Stomach (tissue), 9 donors: ENCODE results near the gene GPC6. TPM values are rescaled to one million over a fixed set of nuclear protein-coding genes. Genes with fewer than 3 reads are reported as not detected.
"Not testable (repeated sequence)": the region's sequence is repeated elsewhere in the genome, so short reads cannot be mapped to it uniquely, and the experiment has no call there.

ENCODE experiments used
- DNase-seq, 2 donors: peaks; one replicate each; pipeline versions ENCODE4 v3.0.0 to v3.0.0-alpha.2; 2013 to 2019
- H3K27ac ChIP-seq, 5 donors: fragments of 200-600 bp in 4 of 5; sonication (generic) in 4 of 5; one replicate each; pipeline ENCODE4 v1.5.1; 2013 to 2019; ENCODE audit warnings: mild to moderate bottlenecking in 1 of 5, moderate library complexity in 1 of 5
- H3K27me3 ChIP-seq, 3 donors: fragments of 200-600 bp; sonication (generic); one replicate each; pipeline ENCODE4 v1.5.1; 2017 to 2019; ENCODE audit warnings: mixed run types in 1 of 3
- H3K36me3 ChIP-seq, 4 donors: fragments of 200-600 bp; sonication (generic); 1 replicate in 3 of 4; 2 replicates in 1 of 4; pipeline ENCODE4 v1.5.1; 2016 to 2019
- H3K4me1 ChIP-seq, 4 donors: fragments of 200-600 bp; sonication (generic); one replicate each; pipeline ENCODE4 v1.5.1; 2016 to 2019
- H3K4me3 ChIP-seq, 4 donors: fragments of 200-600 bp; sonication (generic) in 3 of 4; one replicate each; pipeline ENCODE4 v1.5.1; 2016 to 2019; ENCODE audit warnings: mild to moderate bottlenecking in 1 of 4
- H3K9me3 ChIP-seq, 4 donors: fragments of 200-600 bp; sonication (generic); one replicate each; pipeline ENCODE4 v1.5.1; 2016 to 2019
- CTCF ChIP-seq, 7 experiments: fragments of 450-650 bp in 4 of 7; fragments of 200-600 bp in 3 of 7; sonication (generic) in 3 of 7; IDR thresholded peaks; one replicate each; pipeline ENCODE4 v1.5.1; 2016 to 2019; ENCODE audit warnings: antibody characterized with exemption in 7 of 7, control low read depth in 2 of 7, mild to moderate bottlenecking in 1 of 7
- EP300 ChIP-seq: sonication (generic); formaldehyde crosslinking; IDR thresholded peaks from one replicate; pipeline ENCODE4 v1.6.1; 2017; ENCODE audit warnings: antibody characterized with exemption
- POLR2A ChIP-seq, 4 donors: fragments of 450-650 bp; IDR thresholded peaks; one replicate each; pipeline ENCODE4 v1.6.1; 2016; ENCODE audit warnings: antibody characterized with exemption in 4 of 4, control low read depth in 2 of 4, mild to moderate bottlenecking in 1 of 4, moderate library complexity in 1 of 4
- POLR2AphosphoS5 ChIP-seq, 3 donors: sonication (generic); formaldehyde crosslinking; IDR thresholded peaks; one replicate each; pipeline ENCODE4 v1.6.1; 2016; ENCODE audit warnings: antibody characterized with exemption in 3 of 3
- WGBS, 5 donors: extraction: QIAGEN DNeasy Blood & Tissue Kit in 3 of 5; methylation state at CpG; one replicate each; pipeline versions ENCODE4 v1.1.5 to v1.1.7; 2013 to 2018; 5-methylcytosine and 5-hydroxymethylcytosine counted together
- intact Hi-C: fragments of 100-400 bp; cut with DNase I; formaldehyde crosslinking; loops from one replicate; pipeline ENCODE4 v1.15.1; 2023; ENCODE audit warnings: low total_unique reads
- polyA plus RNA-seq, 3 donors: library from polyadenylated mRNA; stranded (reverse); fragments of 200-250 nt; gene quantifications; one replicate each; pipeline ENCODE4 v1.2.3, GENCODE V29; 2013
- total RNA-seq, 5 donors: library from RNA; depleted of rRNA; stranded (reverse); fragments of >200 nt; gene quantifications; one replicate each; pipeline versions ENCODE4 v1.1.0 to v1.2.3, GENCODE V29; 2014 to 2016
- donor health status: healthy with polysubstance abuse.
- donor health status: Bipolar disorder and iron deficiency.
- donor health status: healthy.

The GPC6 gene
- total and polyA plus RNA-seq, 8 donors = 0.70 to 52.7 (median 5.6) TPM

DNA sequence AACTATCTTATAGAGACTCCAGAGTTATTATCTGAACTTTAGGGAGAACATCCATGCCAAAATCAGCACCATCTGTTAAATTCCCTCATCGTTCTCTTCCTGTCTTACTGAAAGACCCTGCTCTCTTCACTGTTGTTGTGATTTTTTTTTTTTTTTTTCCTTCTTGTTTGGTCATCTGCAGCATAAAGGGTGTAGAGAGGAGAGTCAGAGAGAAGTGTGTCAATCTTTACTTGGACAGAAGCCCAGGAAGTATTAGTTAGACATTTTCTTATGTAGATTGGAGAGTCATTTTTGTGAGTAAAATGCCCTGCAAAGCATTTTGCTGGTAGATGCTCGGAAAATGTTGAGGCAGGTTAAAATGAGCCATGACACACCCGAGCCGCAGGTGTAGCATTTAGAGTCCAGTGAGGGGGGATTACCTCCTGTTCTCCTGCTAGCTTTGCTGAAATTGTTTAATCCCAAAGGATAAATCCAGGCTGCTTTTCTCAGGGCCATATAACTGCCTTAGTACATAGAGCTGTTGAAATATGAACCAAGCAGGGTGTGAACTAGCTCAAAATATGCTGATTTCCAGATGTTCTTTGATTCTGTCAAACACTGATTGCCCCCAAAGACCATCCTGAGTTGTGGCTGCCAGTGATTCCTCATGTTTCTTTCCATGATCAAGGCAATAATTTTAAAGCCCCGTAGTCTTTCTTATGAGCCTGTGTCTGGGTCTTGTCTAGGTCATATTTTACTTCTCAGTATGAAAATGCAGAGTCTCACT lies 1109.3 kb downstream of the GPC6 start:
- 65 to 79% (median 76%) methylated on average over 5 of the region's 5 CpGs for WGBS, 5 donors
- no peak for TF ChIP-seq POLR2AphosphoS5 (IDR thresholded peaks at IDR 0.05)
- TF ChIP-seq POLR2A (IDR thresholded peaks at IDR 0.05) = no peak
- no peak for TF ChIP-seq CTCF (IDR thresholded peaks at IDR 0.05)
- TF ChIP-seq EP300 = no peak
- no peaks in the 10 kb centered on the region for H3K27me3 ChIP-seq
- no peaks in the 10 kb centered on the region for H3K9me3 ChIP-seq
- intact Hi-C loops = no loop called here
- H3K27ac ChIP-seq = no peak overlapping the region
- H3K4me1 ChIP-seq = peaks cover 0 to 17% (median 0%) of the 10 kb centered on the region in 4 donors
- no peak for DNase-seq
- no peak overlapping the region for H3K4me3 ChIP-seq
- H3K36me3 ChIP-seq = no peaks in the 10 kb centered on the region

- DNase-seq = no peak
- Histone ChIP-seq H3K9me3 (no peaks in the 10 kb centered on the region), H3K4me1 (peaks cover under 1 to 13% (median 2%) of the 10 kb centered on the region in 4 donors), H3K27me3 (no peaks in the 10 kb centered on the region), H3K27ac (no peak overlapping the region), H3K36me3 (no peaks in the 10 kb centered on the region), H3K4me3 (no peak overlapping the region)
- TF ChIP-seq POLR2A (IDR thresholded peaks at IDR 0.05) (no peak), CTCF (IDR thresholded peaks at IDR 0.05) (no peak), POLR2AphosphoS5 (IDR thresholded peaks at IDR 0.05) (no peak), EP300 (no peak)
- intact Hi-C loops = no loop called here
- WGBS, 5 donors = 90 to 96% (median 92%) methylated on average over 11 of the region's 11 CpGs
Measured at GRCh38 chr13:94339116-94339687, 1112.6 kb downstream of the GPC6 start.

GRCh38 chr13:94342436-94343242 lies 1116.0 kb downstream of the GPC6 start:
- no peaks in the 10 kb centered on the region for H3K36me3 ChIP-seq
- WGBS, 5 donors = 74 to 79% (median 76%) methylated on average over 17 of the region's 17 CpGs
- DNase-seq = peak in 1 of 2 donors; percentile 13
- peak overlapping the region in 4 of 5 donors; percentile 60 to 75 (median 72) for H3K27ac ChIP-seq
- no peak for TF ChIP-seq CTCF (IDR thresholded peaks at IDR 0.05)
- TF ChIP-seq EP300 = no peak
- TF ChIP-seq POLR2AphosphoS5 (IDR thresholded peaks at IDR 0.05) = no peak
- no peak for TF ChIP-seq POLR2A (IDR thresholded peaks at IDR 0.05)
- H3K4me1 ChIP-seq = peaks cover 7 to 27% (median 11%) of the 10 kb centered on the region in 4 donors
- no peaks in the 10 kb centered on the region for H3K9me3 ChIP-seq
- H3K27me3 ChIP-seq = no peaks in the 10 kb centered on the region
- H3K4me3 ChIP-seq = no peak overlapping the region
- intact Hi-C loops = no loop called here

- peak in 1 of 2 donors; percentile 45 for DNase-seq
- TF ChIP-seq CTCF (IDR thresholded peaks at IDR 0.05) (no peak), POLR2AphosphoS5 (IDR thresholded peaks at IDR 0.05) (peak in 2 of 3 donors; percentile 11 to 44), EP300 (no peak)
- peaks cover 7 to 27% (median 11%) of the 10 kb centered on the region in 4 donors for H3K4me1 ChIP-seq
- H3K4me3 ChIP-seq = no peak overlapping the region
- H3K27ac ChIP-seq = peak overlapping the region in 4 of 5 donors; percentile 60 to 75 (median 72)
- WGBS, 5 donors = 50 to 69% (median 60%) methylated on average over 7 of the region's 7 CpGs
- H3K27me3 ChIP-seq = no peaks in the 10 kb centered on the region
- intact Hi-C loops = no loop called here
- no peaks in the 10 kb centered on the region for H3K9me3 ChIP-seq
- no peaks in the 10 kb centered on the region for H3K36me3 ChIP-seq
Measured at GRCh38 chr13:94343243-94343585, 1116.6 kb downstream of the GPC6 start.

GRCh38 chr13:94343687-94344086 lies 1117.1 kb downstream of the GPC6 start:
- DNase-seq, H3K9me3 ChIP-seq, H3K27me3 ChIP-seq, intact Hi-C loops, H3K36me3 ChIP-seq, H3K4me3 ChIP-seq: not testable (repeated sequence)
- Histone ChIP-seq H3K4me1 (peaks cover 7 to 27% (median 11%) of the 10 kb centered on the region in 4 donors), H3K27ac (peak overlapping the region; percentile 4 to 75 (median 71))
- 63 to 95% (median 92%) methylated on average over 3 of the region's 3 CpGs for WGBS, 5 donors
